GM21367 (cell line): ENCODE measurements around the gene BTBD17.

ENCODE experiments used
- ATAC-seq: cut with Tn5 transposase; IDR thresholded peaks from one replicate; pipeline ENCODE4 v1.9.1; 2021; ENCODE audit not compliant: unreplicated experiment

The BTBD17 gene

GRCh38 chr17:74387365-74388218 lies 25.9 kb upstream of the BTBD17 start:
- no peak for ATAC-seq

- ATAC-seq, result no peak
These were observed 24.7 kb upstream of the BTBD17 start for GRCh38 chr17:74386386-74386785.

- ATAC-seq, result no peak
These were observed 23.5 kb upstream of the BTBD17 start for GRCh38 chr17:74385201-74385600.

- ATAC-seq, result no peak
These were observed 21.5 kb upstream of the BTBD17 start for GRCh38 chr17:74383141-74383540.

- ATAC-seq, result no peak
These were observed 19.5 kb upstream of the BTBD17 start for GRCh38 chr17:74380959-74381808.

- ATAC-seq, result no peak
These were observed 18.7 kb upstream of the BTBD17 start for GRCh38 chr17:74380086-74380958.

GRCh38 chr17:74379495-74380085 lies 17.9 kb upstream of the BTBD17 start:
- peak; percentile 49 for ATAC-seq

GRCh38 chr17:74374858-74375257 lies 13.2 kb upstream of the BTBD17 start:
- ATAC-seq, result no peak

- ATAC-seq, result no peak
These were observed 12.4 kb upstream of the BTBD17 start for GRCh38 chr17:74373838-74374606.

GRCh38 chr17:74372426-74372825 lies 10.8 kb upstream of the BTBD17 start:
- ATAC-seq, result no peak

GRCh38 chr17:74371653-74372147 lies 10.0 kb upstream of the BTBD17 start:
- ATAC-seq, result no peak

- no peak for ATAC-seq
These were observed 8.2 kb upstream of the BTBD17 start for GRCh38 chr17:74369665-74370490.

- ATAC-seq, result no peak
These were observed 7.6 kb upstream of the BTBD17 start for GRCh38 chr17:74369221-74369620.

GRCh38 chr17:74368341-74369081 lies 6.8 kb upstream of the BTBD17 start:
- no peak for ATAC-seq

- ATAC-seq, result no peak
These were observed 5.5 kb upstream of the BTBD17 start, which contains the start of gene GPR142 for GRCh38 chr17:74367206-74367605. TSS of gene GPR142 (plus strand) at chr17:74367506. CDS start at chr17:74369541, 2,035 bp downstream.

GRCh38 chr17:74362810-74363498 lies 1.3 kb upstream of the BTBD17 start:
- ATAC-seq, result no peak

GRCh38 chr17:74362069-74362405 lies 369 bp upstream of the BTBD17 start:
- ATAC-seq, result no peak

GRCh38 chr17:74360899-74361229 lies 804 bp downstream of the BTBD17 start:
- ATAC-seq, result no peak
